Tibial nerve (tissue), 4 donors: Measurements from ENCODE around the gene WBP1. TPM values are rescaled to one million over a fixed set of nuclear protein-coding genes. Genes with fewer than 3 reads are reported as not detected.

ENCODE experiments used
- DNase-seq, 2 donors: peaks; one replicate each; pipeline ENCODE4 v3.0.0-alpha.2; 2019; ENCODE audit warnings: low spot score in 2 of 2
- H3K27ac ChIP-seq, 4 donors: fragments of 200-600 bp; sonication (generic) in 3 of 4; one replicate each; pipeline ENCODE4 v1.5.1; 2017 to 2019; ENCODE audit warnings: mild to moderate bottlenecking in 1 of 4
- H3K27me3 ChIP-seq, 2 donors: fragments of 200-600 bp; sonication (generic) in 1 of 2; one replicate each; pipeline versions ENCODE4 v1.5.1 to v1.6.0; 2017 to 2019
- H3K36me3 ChIP-seq, 3 donors: fragments of 200-600 bp; sonication (generic); one replicate each; pipeline ENCODE4 v1.5.1; 2018 to 2019
- H3K4me1 ChIP-seq, 4 donors: fragments of 200-600 bp; sonication (generic) in 3 of 4; one replicate each; pipeline ENCODE4 v1.5.1; 2017 to 2019
- H3K4me3 ChIP-seq, 4 donors: fragments of 200-600 bp; sonication (generic) in 3 of 4; one replicate each; pipeline ENCODE4 v1.5.1; 2017 to 2019; ENCODE audit warnings: mild to moderate bottlenecking in 1 of 4, moderate library complexity in 1 of 4
- H3K9me3 ChIP-seq, 4 donors: fragments of 200-600 bp; sonication (generic) in 3 of 4; one replicate each; pipeline ENCODE4 v1.5.1; 2017 to 2019
- EP300 ChIP-seq, 2 donors: sonication (generic); formaldehyde crosslinking; IDR thresholded peaks; one replicate each; pipeline ENCODE4 v1.6.1; 2017; ENCODE audit warnings: antibody characterized with exemption in 2 of 2, mild to moderate bottlenecking in 1 of 2
- POLR2A ChIP-seq, 2 donors: fragments of 450-650 bp; IDR thresholded peaks; one replicate each; pipeline ENCODE4 v1.6.1; 2017; ENCODE audit warnings: antibody characterized with exemption in 2 of 2, mild to moderate bottlenecking in 2 of 2, moderate library complexity in 2 of 2
- WGBS, 2 donors: methylation state at CpG; one replicate each; pipeline ENCODE4 v1.1.5; 2018; 5-methylcytosine and 5-hydroxymethylcytosine counted together
- total RNA-seq, 4 donors: library from RNA; depleted of rRNA; stranded (reverse); fragments of >200 nt; gene quantifications; one replicate each; pipeline ENCODE4 v1.1.0, GENCODE V29; 2016
- TF ChIP-seq, protein P1 (sequence below), 5 experiments: fragments of 200-600 bp in 3 of 5; fragments of 450-650 bp in 2 of 5; sonication (generic) in 3 of 5; IDR thresholded peaks; one replicate each; pipeline ENCODE4 v1.5.1; 2016 to 2019; ENCODE audit warnings: antibody characterized with exemption in 5 of 5, mild to moderate bottlenecking in 3 of 5, moderate library complexity in 2 of 5

Gene WBP1
- total RNA-seq, 4 donors from 2014 or later, result 35.7 to 84.6 (median 69.0) TPM

DNA sequence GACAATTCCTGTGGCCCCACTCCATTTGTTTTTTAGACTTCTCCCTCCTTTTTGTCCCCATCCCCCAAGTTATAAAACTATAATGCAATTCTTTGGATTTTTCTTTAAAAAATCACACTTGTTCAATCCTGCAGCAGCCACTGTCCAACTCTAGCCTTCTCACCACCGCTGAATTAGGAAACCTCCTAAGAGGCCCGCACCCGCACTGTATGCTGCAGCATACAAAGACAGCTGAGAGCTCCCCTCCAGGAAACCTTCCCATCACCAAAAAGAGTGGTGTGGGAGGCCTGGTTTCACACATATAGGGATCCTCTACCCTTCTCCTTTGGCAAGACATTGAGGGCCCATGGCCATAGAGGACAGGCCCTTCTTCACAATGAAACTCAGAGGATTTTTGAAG lies 46.4 kb downstream of the WBP1 start:
- Histone ChIP-seq H3K27me3 (peaks cover 0 to 30% of the 10 kb centered on the region in 2 donors), H3K27ac (peak overlapping the region in 1 of 4 donors; percentile 79), H3K4me1 (peaks cover 0 to 67% (median 26%) of the 10 kb centered on the region in 4 donors), H3K9me3 (no peaks in the 10 kb centered on the region), H3K4me3 (no peak overlapping the region), H3K36me3 (peaks cover 0 to 25% (median 0%) of the 10 kb centered on the region in 3 donors)
- no peak for DNase-seq
- WGBS, 2 donors, result 91 to 95% methylated on average over 3 of the region's 3 CpGs
- no peak for TF ChIP-seq EP300 (IDR thresholded peaks at IDR 0.05)
- TF ChIP-seq, protein P1, sequence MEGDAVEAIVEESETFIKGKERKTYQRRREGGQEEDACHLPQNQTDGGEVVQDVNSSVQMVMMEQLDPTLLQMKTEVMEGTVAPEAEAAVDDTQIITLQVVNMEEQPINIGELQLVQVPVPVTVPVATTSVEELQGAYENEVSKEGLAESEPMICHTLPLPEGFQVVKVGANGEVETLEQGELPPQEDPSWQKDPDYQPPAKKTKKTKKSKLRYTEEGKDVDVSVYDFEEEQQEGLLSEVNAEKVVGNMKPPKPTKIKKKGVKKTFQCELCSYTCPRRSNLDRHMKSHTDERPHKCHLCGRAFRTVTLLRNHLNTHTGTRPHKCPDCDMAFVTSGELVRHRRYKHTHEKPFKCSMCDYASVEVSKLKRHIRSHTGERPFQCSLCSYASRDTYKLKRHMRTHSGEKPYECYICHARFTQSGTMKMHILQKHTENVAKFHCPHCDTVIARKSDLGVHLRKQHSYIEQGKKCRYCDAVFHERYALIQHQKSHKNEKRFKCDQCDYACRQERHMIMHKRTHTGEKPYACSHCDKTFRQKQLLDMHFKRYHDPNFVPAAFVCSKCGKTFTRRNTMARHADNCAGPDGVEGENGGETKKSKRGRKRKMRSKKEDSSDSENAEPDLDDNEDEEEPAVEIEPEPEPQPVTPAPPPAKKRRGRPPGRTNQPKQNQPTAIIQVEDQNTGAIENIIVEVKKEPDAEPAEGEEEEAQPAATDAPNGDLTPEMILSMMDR (IDR thresholded peaks at IDR 0.05), result no peak
- no peak for TF ChIP-seq POLR2A (IDR thresholded peaks at IDR 0.05)

DNA sequence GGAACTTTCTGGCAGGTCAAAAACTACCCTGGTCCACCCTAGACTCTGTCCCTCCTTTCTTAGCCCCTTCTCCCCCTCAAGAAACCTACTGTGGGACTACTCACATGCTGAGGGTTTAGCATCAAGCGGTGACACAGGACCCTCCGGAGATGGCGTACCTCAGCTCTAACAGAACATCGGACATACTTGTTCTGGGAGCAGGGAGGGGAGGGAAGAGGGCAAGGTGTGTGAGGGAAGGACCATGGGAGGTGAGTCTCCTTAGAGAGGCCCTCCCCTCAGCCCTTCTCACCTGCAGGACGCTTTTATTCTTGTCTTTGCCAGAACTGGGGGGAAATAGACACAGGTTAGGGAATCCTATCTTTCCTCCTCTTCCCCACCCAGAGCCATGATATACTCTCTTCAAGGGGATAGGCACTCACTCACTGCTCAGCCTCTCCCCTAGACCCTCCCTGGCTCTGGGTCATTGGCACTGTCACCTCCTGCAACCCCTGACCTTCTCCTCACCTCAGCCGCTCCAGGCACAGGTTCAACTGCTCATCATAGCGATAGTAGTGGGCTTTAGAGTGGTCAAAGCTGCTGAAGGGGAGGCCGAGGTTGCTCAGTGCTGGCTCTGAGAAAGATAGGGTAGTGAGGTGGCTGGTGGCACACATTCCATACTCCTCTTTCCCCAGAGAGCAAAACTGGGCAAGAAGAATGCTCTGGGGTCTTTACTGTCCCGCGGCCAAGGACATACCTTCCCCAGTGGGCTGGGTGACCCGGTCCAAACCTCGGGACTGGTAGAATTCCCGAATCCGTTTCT lies 47.4 kb downstream of the WBP1 start:
- H3K4me3 ChIP-seq, result peak overlapping the region in 1 of 4 donors; percentile 5
- no peak overlapping the region for H3K27ac ChIP-seq
- DNase-seq, result no peak
- WGBS, 2 donors, result 96% methylated on average over 14 of the region's 14 CpGs
- H3K36me3 ChIP-seq, result peaks cover 0 to 25% (median 0%) of the 10 kb centered on the region in 3 donors
- H3K27me3 ChIP-seq, result peaks cover 0 to 21% of the 10 kb centered on the region in 2 donors
- H3K9me3 ChIP-seq, result no peaks in the 10 kb centered on the region
- peaks cover 0 to 63% (median 23%) of the 10 kb centered on the region in 4 donors for H3K4me1 ChIP-seq
- no peak for TF ChIP-seq POLR2A (IDR thresholded peaks at IDR 0.05)
- TF ChIP-seq, protein P1 (IDR thresholded peaks at IDR 0.05), result no peak
- TF ChIP-seq EP300 (IDR thresholded peaks at IDR 0.05), result no peak

DNA sequence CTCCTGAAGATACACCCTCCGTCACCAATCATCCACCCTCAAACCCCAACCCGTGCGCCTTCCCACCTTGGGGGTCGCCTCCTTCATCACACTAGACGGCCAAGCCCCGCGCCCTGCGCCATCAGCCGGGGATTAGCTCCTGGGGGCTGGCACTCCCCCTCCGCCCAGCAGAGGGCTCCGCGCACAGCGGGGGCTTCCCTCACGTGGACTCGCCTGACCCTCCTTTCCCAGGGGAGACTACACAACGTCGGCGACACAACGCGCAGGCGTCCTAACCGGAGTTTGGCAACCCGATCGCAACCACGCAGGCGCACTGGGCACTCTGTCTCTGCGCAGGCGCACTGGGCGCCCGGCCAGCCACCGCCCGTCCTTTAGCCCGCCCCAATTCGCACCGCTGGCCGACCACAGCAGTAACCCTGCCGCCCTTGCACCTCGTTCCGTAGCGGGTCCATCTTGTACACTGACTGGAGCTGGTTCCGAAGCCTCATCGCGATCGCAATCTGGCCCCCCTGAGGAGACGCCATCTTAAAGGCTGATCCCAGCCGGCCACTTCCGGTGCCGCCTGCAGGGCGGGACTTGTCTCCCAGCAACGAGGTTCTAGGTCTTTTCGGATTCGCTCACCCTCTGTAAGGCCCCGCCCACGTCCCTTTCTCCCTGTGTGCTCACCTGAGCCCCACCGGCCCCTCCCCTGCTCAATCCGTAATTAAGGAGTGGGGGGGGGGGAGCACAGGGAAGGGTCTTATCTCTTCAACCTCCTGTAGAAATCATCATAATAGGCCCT lies 49.1 kb downstream of the WBP1 start, which contains the start of gene PCGF1:
PCGF1 (minus strand) TSS at position 551 of the 781 bp plus-strand sequence; CDS start at position 524, 27 bp downstream.
- H3K9me3 ChIP-seq, result no peaks in the 10 kb centered on the region
- peak; percentile 99 to 100 for DNase-seq
- peak in 1 of 2 donors; percentile 48 for TF ChIP-seq POLR2A (IDR thresholded peaks at IDR 0.05)
- TF ChIP-seq, protein P1 (IDR thresholded peaks at IDR 0.05), result peak in 3 of 5 experiments; percentile 11 to 52 (median 35)
- TF ChIP-seq EP300 (IDR thresholded peaks at IDR 0.05), result peak in 1 of 2 donors; percentile 93
- H3K4me1 ChIP-seq, result peaks cover 0 to 53% (median 23%) of the 10 kb centered on the region in 4 donors
- H3K4me3 ChIP-seq, result peak within 1 kb of the TSS; percentile 63 to 88 (median 79)
- WGBS, 2 donors, result 1% methylated on average over 34 to 41 of the region's 56 CpGs
- peak within 1 kb of the TSS; percentile 92 to 99 (median 95) for H3K27ac ChIP-seq
- H3K27me3 ChIP-seq, result peaks cover 0 to 23% of the 10 kb centered on the region in 2 donors
- peaks cover 0 to 25% (median 0%) of the 10 kb centered on the region in 3 donors for H3K36me3 ChIP-seq

DNA sequence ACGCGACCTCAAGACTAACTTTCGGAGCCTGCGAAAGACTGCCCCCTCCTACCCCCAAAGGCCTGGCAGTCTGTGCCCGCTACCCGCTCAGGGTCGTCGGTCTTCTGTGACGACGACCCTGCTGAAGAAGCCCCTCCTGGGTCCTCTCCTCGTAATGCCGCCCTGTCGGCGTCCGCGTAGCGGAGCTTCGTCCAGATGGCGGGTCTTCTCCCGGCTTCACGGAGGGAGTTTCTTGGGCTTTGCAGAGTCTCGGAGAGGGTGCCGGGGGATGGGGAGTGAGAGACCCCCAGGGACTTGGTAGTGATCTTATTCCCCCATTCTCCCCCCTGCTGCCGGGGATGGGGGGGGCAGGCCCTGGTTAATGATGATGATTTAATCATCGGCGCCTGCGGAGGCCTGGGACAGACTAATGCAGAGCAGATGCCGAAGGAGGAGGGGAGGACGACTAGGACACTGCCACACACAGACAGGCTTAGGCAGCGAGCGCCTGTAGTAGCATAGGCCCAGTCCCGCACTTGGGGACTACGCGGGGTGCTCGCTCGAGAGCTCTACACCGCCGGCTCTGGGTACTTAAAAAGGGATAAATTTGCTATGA lies 49.8 kb downstream of the WBP1 start:
- peak overlapping the region; percentile 92 to 99 (median 95) for H3K27ac ChIP-seq
- DNase-seq, result no peak
- WGBS, 2 donors, result 12 to 23% methylated on average over 19 to 38 of the region's 38 CpGs
- H3K9me3 ChIP-seq, result no peaks in the 10 kb centered on the region
- peaks cover 0 to 27% of the 10 kb centered on the region in 2 donors for H3K27me3 ChIP-seq
- no peak for TF ChIP-seq EP300 (IDR thresholded peaks at IDR 0.05)
- TF ChIP-seq POLR2A (IDR thresholded peaks at IDR 0.05), result no peak
- TF ChIP-seq, protein P1 (IDR thresholded peaks at IDR 0.05), result no peak
- peaks cover 0 to 25% (median 0%) of the 10 kb centered on the region in 3 donors for H3K36me3 ChIP-seq
- peaks cover 0 to 46% (median 23%) of the 10 kb centered on the region in 4 donors for H3K4me1 ChIP-seq
- H3K4me3 ChIP-seq, result peak overlapping the region; percentile 63 to 88 (median 79)
